Astrocyte (in vitro differentiated cells and primary cell): ENCODE results near the gene C11orf98. TPM values are rescaled to one million over a fixed set of nuclear protein-coding genes. Genes with fewer than 3 reads are reported as not detected.

Experiments
- DNase-seq: peaks from one replicate; pipeline ENCODE4 v3.0.0-alpha.2; 2010; ENCODE audit warnings: low read depth
- FAIRE-seq: peaks from 2 replicates; lab custom pipeline; 2011; peaks lifted over from hg19 to GRCh38; lab: Jason Lieb, UNC
- H2AFZ ChIP-seq: 2 replicates; pipeline ENCODE4 v1.6.0; 2012; ENCODE audit warnings: low read depth, low read length, inconsistent platforms
- H3K27ac ChIP-seq: 2 replicates; pipeline ENCODE4 v1.5.1; 2011; ENCODE audit warnings: low read depth, low read length, inconsistent platforms
- H3K27me3 ChIP-seq: 2 replicates; pipeline ENCODE4 v1.6.0; 2011; ENCODE audit warnings: low read length, inconsistent platforms; ENCODE audit not compliant: insufficient read depth
- H3K36me3 ChIP-seq: 2 replicates; pipeline ENCODE4 v1.5.1; 2011; ENCODE audit warnings: low read length, inconsistent platforms; ENCODE audit not compliant: insufficient read depth
- H3K4me1 ChIP-seq: 2 replicates; pipeline ENCODE4 v1.5.1; 2011; ENCODE audit warnings: low read length, inconsistent platforms; ENCODE audit not compliant: insufficient read depth
- H3K4me2 ChIP-seq: 2 replicates; pipeline ENCODE4 v1.6.0; 2012; ENCODE audit warnings: low read length, inconsistent platforms
- H3K4me3 ChIP-seq: 2 replicates; pipeline ENCODE4 v1.5.1; 2011; ENCODE audit warnings: low read depth, mild to moderate bottlenecking, low read length, inconsistent platforms; ENCODE audit not compliant: insufficient read depth
- H3K79me2 ChIP-seq: 2 replicates; pipeline ENCODE4 v1.6.0; 2012; ENCODE audit warnings: mild to moderate bottlenecking, low read length, inconsistent platforms; ENCODE audit not compliant: insufficient read depth
- H3K9ac ChIP-seq: 2 replicates; pipeline ENCODE4 v1.6.0; 2012; ENCODE audit warnings: mild to moderate bottlenecking, low read length, inconsistent platforms
- H3K9me3 ChIP-seq: 2 replicates; pipeline ENCODE4 v1.5.1; 2012; ENCODE audit warnings: low read depth, mild to moderate bottlenecking, low read length, inconsistent platforms; ENCODE audit not compliant: insufficient read depth
- H4K20me1 ChIP-seq: 2 replicates; pipeline ENCODE4 v1.6.0; 2012; ENCODE audit warnings: low read length, inconsistent platforms; ENCODE audit not compliant: insufficient read depth
- H3K27ac Mint-ChIP-seq: one replicate; pipeline ENCODE4 v1.8.0; 2021; ENCODE audit warnings: mild to moderate bottlenecking, mixed read lengths; ENCODE audit not compliant: unreplicated experiment
- H3K27me3 Mint-ChIP-seq: one replicate; pipeline ENCODE4 v1.8.0; 2021; ENCODE audit warnings: low read depth, mixed read lengths; ENCODE audit not compliant: unreplicated experiment
- H3K36me3 Mint-ChIP-seq: one replicate; pipeline ENCODE4 v1.8.0; 2021; ENCODE audit warnings: low read depth, mixed read lengths; ENCODE audit not compliant: unreplicated experiment
- H3K4me1 Mint-ChIP-seq: one replicate; pipeline ENCODE4 v1.8.0; 2021; ENCODE audit warnings: low read depth, mixed read lengths; ENCODE audit not compliant: unreplicated experiment
- H3K4me3 Mint-ChIP-seq: one replicate; pipeline ENCODE4 v1.8.0; 2021; ENCODE audit warnings: mild to moderate bottlenecking, moderate library complexity, mixed read lengths; ENCODE audit not compliant: unreplicated experiment
- H3K9me3 Mint-ChIP-seq: one replicate; pipeline ENCODE4 v1.8.0; 2021; ENCODE audit warnings: mild to moderate bottlenecking, mixed read lengths; ENCODE audit not compliant: unreplicated experiment
- CTCF ChIP-seq: IDR thresholded peaks from 2 replicates; pipeline ENCODE4 v1.5.1; 2011; ENCODE audit warnings: low read depth, mild to moderate bottlenecking, inconsistent platforms, low read length, moderate library complexity; ENCODE audit not compliant: insufficient read depth
- EZH2 ChIP-seq: IDR thresholded peaks from 2 replicates; pipeline ENCODE4 v1.6.1; 2012; ENCODE audit warnings: mild to moderate bottlenecking, low read length, inconsistent platforms; ENCODE audit not compliant: insufficient read depth
- total RNA-seq: library from RNA; stranded (reverse); gene quantifications from 2 replicates; pipeline ENCODE4 v1.2.1, GENCODE V29; 2021

The C11orf98 gene
- total RNA-seq, 1 donor from 2014 or later: 69.8 TPM

GRCh38 chr11:62669420-62670161 is 4.6 kb upstream of the C11orf98 start:
- H3K4me1 ChIP-seq: peaks cover 23% of the 10 kb centered on the region
- no peaks in the 10 kb centered on the region for H3K9me3 ChIP-seq
- Mint-ChIP-seq H3K4me1 (peaks cover 15% of the 10 kb centered on the region), H3K36me3 (peaks cover 9% of the 10 kb centered on the region), H3K4me3 (peak overlapping the region; percentile 92), H3K9me3 (no peaks in the 10 kb centered on the region), H3K27me3 (no peaks in the 10 kb centered on the region), H3K27ac (peak overlapping the region; percentile 58)
- H4K20me1 ChIP-seq: peaks cover 24% of the 10 kb centered on the region
- no peak for DNase-seq
- H3K27me3 ChIP-seq: no peaks in the 10 kb centered on the region
- H2AFZ ChIP-seq: no peak overlapping the region
- TF ChIP-seq CTCF (no peak), EZH2 (no peak)
- H3K36me3 ChIP-seq: peaks cover 7% of the 10 kb centered on the region
- H3K79me2 ChIP-seq: peaks cover 69% of the 10 kb centered on the region
- no peak overlapping the region for H3K27ac ChIP-seq
- no peak overlapping the region for H3K4me3 ChIP-seq
- H3K9ac ChIP-seq: no peak overlapping the region
- FAIRE-seq: no peak
- peak overlapping the region; percentile 25 for H3K4me2 ChIP-seq

GRCh38 chr11:62667460-62667859 is 2.5 kb upstream of the C11orf98 start:
- Histone ChIP-seq H3K27me3 (no peaks in the 10 kb centered on the region), H3K4me2 (peak overlapping the region; percentile 97), H4K20me1 (peaks cover 30% of the 10 kb centered on the region), H3K9me3 (no peaks in the 10 kb centered on the region), H3K4me3 (no peak overlapping the region), H3K79me2 (peaks cover 69% of the 10 kb centered on the region), H3K36me3 (peaks cover 11% of the 10 kb centered on the region), H3K4me1 (peaks cover 23% of the 10 kb centered on the region), H3K9ac (no peak overlapping the region), H3K27ac (no peak overlapping the region), H2AFZ (no peak overlapping the region)
- Mint-ChIP-seq H3K9me3 (no peaks in the 10 kb centered on the region), H3K27ac (no peak overlapping the region), H3K36me3 (peaks cover 12% of the 10 kb centered on the region), H3K4me1 (peaks cover 15% of the 10 kb centered on the region), H3K27me3 (no peaks in the 10 kb centered on the region), H3K4me3 (peak overlapping the region; percentile 96)
- no peak for TF ChIP-seq CTCF
- no peak for TF ChIP-seq EZH2
- no peak for FAIRE-seq
- DNase-seq: no peak
